ENCODE data around the gene PTPN1. TPM values are rescaled to one million over a fixed set of nuclear protein-coding genes. Genes with fewer than 3 reads are reported as not detected.

PTPN1 gene
- total RNA-seq, 2 donors from 2014 or later: 33.2 to 37.9 TPM

DNA sequence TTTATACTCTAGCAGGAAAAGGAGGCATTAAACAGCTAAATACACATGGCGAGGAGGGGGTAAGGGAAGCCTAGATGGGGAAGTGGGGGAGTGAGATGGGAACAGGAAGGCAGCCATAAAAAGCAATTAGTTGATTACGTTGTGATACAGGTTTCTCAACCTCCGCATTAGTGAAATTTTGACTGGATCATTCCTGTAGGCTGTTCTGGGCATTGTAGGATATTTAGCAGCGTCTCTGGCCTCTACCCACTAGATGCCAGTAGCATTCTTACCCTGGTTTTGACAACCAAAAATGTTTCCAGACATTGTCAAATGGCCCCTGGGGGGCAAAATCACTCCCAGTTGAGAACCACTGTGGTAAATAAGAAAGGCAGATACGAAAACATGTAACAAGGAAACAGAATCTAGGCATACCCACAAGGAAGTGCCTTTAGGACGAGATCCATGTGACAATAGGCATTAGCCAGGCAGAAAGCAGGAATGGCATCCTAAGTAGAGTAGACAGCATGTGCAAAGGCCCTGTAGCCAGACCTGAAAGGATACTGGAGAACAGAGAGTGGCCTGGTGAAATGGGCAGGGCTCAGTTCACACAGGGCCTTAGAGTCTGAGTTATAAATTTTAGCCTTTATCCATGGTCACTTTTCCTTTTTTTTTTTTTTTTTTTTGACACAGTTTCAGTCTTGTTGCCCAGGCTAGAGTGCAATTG lies 25.8 kb upstream of the PTPN1 start:
- Histone ChIP-seq H3K4me3 (peak overlapping the region; percentile 38), H3K36me3 (no peaks in the 10 kb centered on the region), H3K4me1 (no peaks in the 10 kb centered on the region), H3K27ac (peak overlapping the region; percentile 74), H3K27me3 (no peaks in the 10 kb centered on the region), H3K9ac (ENCODE audit: low read depth in 2 of 2, low read length in 2 of 2) (peak overlapping the region; percentile 30 to 80), H3K9me3 (no peaks in the 10 kb centered on the region)
- TF ChIP-seq, protein P1, sequence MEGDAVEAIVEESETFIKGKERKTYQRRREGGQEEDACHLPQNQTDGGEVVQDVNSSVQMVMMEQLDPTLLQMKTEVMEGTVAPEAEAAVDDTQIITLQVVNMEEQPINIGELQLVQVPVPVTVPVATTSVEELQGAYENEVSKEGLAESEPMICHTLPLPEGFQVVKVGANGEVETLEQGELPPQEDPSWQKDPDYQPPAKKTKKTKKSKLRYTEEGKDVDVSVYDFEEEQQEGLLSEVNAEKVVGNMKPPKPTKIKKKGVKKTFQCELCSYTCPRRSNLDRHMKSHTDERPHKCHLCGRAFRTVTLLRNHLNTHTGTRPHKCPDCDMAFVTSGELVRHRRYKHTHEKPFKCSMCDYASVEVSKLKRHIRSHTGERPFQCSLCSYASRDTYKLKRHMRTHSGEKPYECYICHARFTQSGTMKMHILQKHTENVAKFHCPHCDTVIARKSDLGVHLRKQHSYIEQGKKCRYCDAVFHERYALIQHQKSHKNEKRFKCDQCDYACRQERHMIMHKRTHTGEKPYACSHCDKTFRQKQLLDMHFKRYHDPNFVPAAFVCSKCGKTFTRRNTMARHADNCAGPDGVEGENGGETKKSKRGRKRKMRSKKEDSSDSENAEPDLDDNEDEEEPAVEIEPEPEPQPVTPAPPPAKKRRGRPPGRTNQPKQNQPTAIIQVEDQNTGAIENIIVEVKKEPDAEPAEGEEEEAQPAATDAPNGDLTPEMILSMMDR (IDR thresholded peaks at IDR 0.05): no peak
- DNase-seq: no peak
- intact Hi-C loops (cut with DNase I): no loop called here

DNA sequence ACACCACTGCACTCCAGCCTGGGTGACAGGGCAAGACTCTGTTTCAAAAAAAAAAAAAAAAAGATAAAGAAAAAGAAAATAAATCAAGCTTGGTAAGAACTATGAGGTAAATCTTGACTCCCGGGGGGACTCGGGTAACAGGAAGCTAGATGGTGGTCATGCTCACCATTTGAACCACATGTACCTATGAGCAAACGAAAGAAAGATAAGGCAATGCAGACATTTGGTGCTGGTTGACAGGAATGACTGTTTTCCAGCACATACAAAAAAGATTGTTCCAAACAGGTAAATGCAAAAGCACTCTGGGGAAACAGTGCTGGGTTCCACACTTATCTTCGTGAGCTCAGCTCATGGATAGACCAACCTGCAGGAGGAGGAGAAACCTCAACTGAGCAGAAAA lies 22.8 kb upstream of the PTPN1 start:
- TF ChIP-seq, protein P1 (IDR thresholded peaks at IDR 0.05): no peak
- Histone ChIP-seq H3K27ac (no peak overlapping the region), H3K4me3 (no peak overlapping the region), H3K27me3 (no peaks in the 10 kb centered on the region), H3K36me3 (no peaks in the 10 kb centered on the region), H3K4me1 (no peaks in the 10 kb centered on the region), H3K9ac (ENCODE audit: low read depth in 2 of 2, low read length in 2 of 2) (no peak overlapping the region), H3K9me3 (no peaks in the 10 kb centered on the region)
- intact Hi-C loops (cut with DNase I): no loop called here
- DNase-seq: no peak

GRCh38 chr20:50488236-50488806 lies 21.9 kb upstream of the PTPN1 start:
- TF ChIP-seq, protein P1 (IDR thresholded peaks at IDR 0.05): no peak
- intact Hi-C loops (cut with DNase I): no loop called here
- DNase-seq: no peak
- Histone ChIP-seq H3K27me3 (no peaks in the 10 kb centered on the region), H3K4me3 (no peak overlapping the region), H3K9ac (ENCODE audit: low read depth in 2 of 2, low read length in 2 of 2) (no peak overlapping the region), H3K36me3 (no peaks in the 10 kb centered on the region), H3K27ac (no peak overlapping the region), H3K4me1 (no peaks in the 10 kb centered on the region), H3K9me3 (no peaks in the 10 kb centered on the region)

DNA sequence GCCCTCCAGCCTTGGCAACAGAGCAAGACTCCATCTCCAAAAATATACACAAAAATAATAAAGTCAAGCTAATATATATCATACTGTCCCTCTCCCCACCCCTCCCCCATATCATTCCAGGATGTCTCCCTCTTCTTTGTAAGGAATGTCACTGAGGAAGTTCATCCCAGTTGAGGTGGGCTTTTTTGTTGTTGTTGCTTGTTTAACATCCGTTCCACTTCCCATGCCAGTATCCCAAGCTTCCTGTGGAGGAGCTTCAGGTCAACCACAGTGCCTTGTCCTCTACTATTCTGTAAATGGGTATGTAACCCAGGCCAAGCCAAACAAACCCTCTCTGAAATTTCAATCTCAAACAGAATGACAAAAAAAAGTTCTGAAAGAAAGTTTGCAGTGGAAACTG lies 19.0 kb upstream of the PTPN1 start:
- no peaks in the 10 kb centered on the region for H3K4me1 ChIP-seq
- H3K9ac ChIP-seq (ENCODE audit: low read depth in 2 of 2, low read length in 2 of 2): no peak overlapping the region
- intact Hi-C loops (cut with DNase I): no loop called here
- no peak for DNase-seq
- TF ChIP-seq, protein P1 (IDR thresholded peaks at IDR 0.05): no peak
- H3K36me3 ChIP-seq: no peaks in the 10 kb centered on the region
- no peaks in the 10 kb centered on the region for H3K9me3 ChIP-seq
- no peak overlapping the region for H3K4me3 ChIP-seq
- H3K27ac ChIP-seq: no peak overlapping the region
- H3K27me3 ChIP-seq: no peaks in the 10 kb centered on the region

DNA sequence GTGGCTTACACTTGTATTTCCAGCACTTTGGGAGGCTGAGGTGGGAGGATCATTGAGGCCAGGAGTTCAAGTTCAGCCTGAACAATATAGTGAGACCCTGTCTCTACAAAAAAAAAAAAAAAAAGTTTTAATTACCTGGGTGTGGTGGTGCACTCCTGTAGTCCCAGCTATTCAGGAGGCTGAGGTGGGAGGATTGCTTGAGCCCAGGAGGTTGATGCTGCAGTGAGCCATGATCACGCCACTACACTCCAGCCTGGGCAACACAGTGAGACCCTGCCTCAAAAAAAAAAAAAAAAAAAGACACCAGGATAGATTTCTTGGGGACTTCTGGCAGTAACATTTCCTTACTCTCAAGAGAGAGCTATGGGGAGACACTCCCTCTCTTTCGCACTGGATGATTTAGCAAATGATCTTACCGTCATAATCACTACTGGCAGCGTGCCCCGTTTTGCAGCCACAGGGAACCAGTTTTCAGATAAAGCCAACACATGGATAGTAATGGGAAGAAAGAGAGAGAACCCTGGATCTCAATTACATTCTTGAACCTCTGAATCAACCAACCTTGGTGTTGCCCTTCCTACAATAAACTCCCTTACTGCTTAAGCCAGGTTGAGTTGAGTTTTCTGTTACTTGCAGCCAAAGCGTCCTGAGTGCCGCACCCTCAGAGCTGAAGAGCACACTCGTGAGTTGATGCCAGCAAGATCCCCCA lies 18.1 kb upstream of the PTPN1 start:
- DNase-seq: peak; percentile 72
- intact Hi-C loops (cut with DNase I): no loop called here
- Histone ChIP-seq H3K27me3 (no peaks in the 10 kb centered on the region), H3K27ac (no peak overlapping the region), H3K9me3 (no peaks in the 10 kb centered on the region), H3K4me3 (no peak overlapping the region), H3K4me1 (no peaks in the 10 kb centered on the region), H3K36me3 (no peaks in the 10 kb centered on the region), H3K9ac (ENCODE audit: low read depth in 2 of 2, low read length in 2 of 2) (no peak overlapping the region)
- TF ChIP-seq, protein P1 (IDR thresholded peaks at IDR 0.05): no peak

All from colonic mucosa (tissue), 4 donors.